ENCODE data around the gene DHDH. TPM values are rescaled to one million over a fixed set of nuclear protein-coding genes. Genes with fewer than 3 reads are reported as not detected.
A peak's percentile ranks its signal among the peaks of the same experiment; 100 is the strongest.
"Not testable (repeated sequence)": the region's sequence is repeated elsewhere in the genome, so short reads cannot be mapped to it uniquely, and the experiment has no call there.

Gene DHDH
- total RNA-seq, 1 donor from 2014 or later: 1.0 TPM

DNA sequence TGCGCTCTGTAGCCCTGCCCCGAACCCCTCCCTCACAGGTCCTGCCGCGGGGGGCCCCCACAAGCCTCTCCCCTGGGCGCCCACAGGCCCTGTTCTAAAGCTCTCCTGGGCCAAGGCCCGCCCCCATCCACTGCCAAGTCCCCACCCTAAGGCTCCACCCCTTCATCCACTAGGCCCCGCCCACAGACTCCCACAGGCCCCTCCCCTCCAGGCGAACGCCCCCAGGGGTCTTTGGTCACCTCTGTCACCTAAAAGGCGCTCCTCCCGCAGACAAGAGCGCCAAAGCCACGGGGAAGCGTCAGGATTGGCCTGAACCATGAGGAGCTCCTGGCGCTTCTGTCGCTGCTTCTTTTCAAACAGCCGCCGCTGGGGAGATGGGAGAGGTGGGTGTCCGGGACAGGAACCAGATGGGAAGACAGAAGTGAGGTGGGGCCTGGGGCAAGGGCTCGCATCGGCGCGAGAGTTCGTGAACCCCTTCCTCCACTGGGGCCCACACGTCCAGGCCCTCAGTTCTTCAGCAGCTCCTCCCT is 37.2 kb upstream of the DHDH start:
- H3K36me3 ChIP-seq (ENCODE audit: control insufficient read depth, insufficient read depth, low read length): no peaks in the 10 kb centered on the region
- no peak for DNase-seq (ENCODE audit: low read depth)
- H3K27me3 ChIP-seq (ENCODE audit: control insufficient read depth, insufficient read depth, low read length): peaks cover 17% of the 10 kb centered on the region
- H3K4me3 ChIP-seq (ENCODE audit: low read depth, low read length): peak overlapping the region; percentile 12
- TF ChIP-seq, protein P1, sequence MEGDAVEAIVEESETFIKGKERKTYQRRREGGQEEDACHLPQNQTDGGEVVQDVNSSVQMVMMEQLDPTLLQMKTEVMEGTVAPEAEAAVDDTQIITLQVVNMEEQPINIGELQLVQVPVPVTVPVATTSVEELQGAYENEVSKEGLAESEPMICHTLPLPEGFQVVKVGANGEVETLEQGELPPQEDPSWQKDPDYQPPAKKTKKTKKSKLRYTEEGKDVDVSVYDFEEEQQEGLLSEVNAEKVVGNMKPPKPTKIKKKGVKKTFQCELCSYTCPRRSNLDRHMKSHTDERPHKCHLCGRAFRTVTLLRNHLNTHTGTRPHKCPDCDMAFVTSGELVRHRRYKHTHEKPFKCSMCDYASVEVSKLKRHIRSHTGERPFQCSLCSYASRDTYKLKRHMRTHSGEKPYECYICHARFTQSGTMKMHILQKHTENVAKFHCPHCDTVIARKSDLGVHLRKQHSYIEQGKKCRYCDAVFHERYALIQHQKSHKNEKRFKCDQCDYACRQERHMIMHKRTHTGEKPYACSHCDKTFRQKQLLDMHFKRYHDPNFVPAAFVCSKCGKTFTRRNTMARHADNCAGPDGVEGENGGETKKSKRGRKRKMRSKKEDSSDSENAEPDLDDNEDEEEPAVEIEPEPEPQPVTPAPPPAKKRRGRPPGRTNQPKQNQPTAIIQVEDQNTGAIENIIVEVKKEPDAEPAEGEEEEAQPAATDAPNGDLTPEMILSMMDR (IDR thresholded peaks at IDR 0.05; ENCODE audit: insufficient read depth, low read length, poor library complexity, severe bottlenecking): no peak

DNA sequence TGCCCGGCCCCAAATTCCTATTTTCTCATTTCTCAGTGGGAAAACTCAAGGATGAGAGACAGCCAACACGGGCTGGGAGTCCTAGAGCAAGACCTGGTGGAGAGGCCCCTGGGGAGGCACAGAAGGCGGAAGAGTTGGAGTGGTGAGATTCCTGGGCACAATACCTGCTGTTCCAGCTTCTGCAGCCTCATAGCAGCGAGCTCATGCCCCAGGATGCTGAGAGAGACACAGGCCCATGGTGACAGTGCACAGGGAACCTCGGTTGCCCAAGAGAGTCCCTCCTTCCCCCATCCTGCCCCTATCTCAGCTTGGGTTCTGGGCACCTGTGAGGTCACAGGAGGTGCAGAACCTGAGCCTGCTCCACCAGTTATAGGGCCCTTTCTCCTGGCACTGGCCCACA is 36.3 kb upstream of the DHDH start:
- Histone ChIP-seq H3K4me3 (ENCODE audit: low read depth, low read length) (no peak overlapping the region), H3K27me3 (ENCODE audit: control insufficient read depth, insufficient read depth, low read length) (peaks cover 17% of the 10 kb centered on the region), H3K36me3 (ENCODE audit: control insufficient read depth, insufficient read depth, low read length) (no peaks in the 10 kb centered on the region)
- TF ChIP-seq, protein P1 (IDR thresholded peaks at IDR 0.05; ENCODE audit: insufficient read depth, low read length, poor library complexity, severe bottlenecking): no peak
- DNase-seq (ENCODE audit: low read depth): no peak

GRCh38 chr19:48899386-48899749 is 34.1 kb upstream of the DHDH start:
- not testable (repeated sequence) for DNase-seq (ENCODE audit: low read depth); H3K36me3 ChIP-seq (ENCODE audit: control insufficient read depth, insufficient read depth, low read length)
- H3K27me3 ChIP-seq (ENCODE audit: control insufficient read depth, insufficient read depth, low read length): peaks cover 17% of the 10 kb centered on the region
- H3K4me3 ChIP-seq (ENCODE audit: low read depth, low read length): peak overlapping the region; percentile 89

GRCh38 chr19:48899781-48900476 is 33.6 kb upstream of the DHDH start, which contains the start of gene NUCB1:
NUCB1 (plus strand) TSS chr19:48900312; CDS start chr19:48900797, 485 bp downstream.
- peak; percentile 92 for DNase-seq (ENCODE audit: low read depth)
- H3K4me3 ChIP-seq (ENCODE audit: low read depth, low read length): peak within 1 kb of the TSS; percentile 89
- H3K27me3 ChIP-seq (ENCODE audit: control insufficient read depth, insufficient read depth, low read length): peaks cover 13% of the 10 kb centered on the region
- H3K36me3 ChIP-seq (ENCODE audit: control insufficient read depth, insufficient read depth, low read length): no peaks in the 10 kb centered on the region
- TF ChIP-seq, protein P1 (IDR thresholded peaks at IDR 0.05; ENCODE audit: insufficient read depth, low read length, poor library complexity, severe bottlenecking): peak; percentile 30

GRCh38 chr19:48900477-48901406 is 32.8 kb upstream of the DHDH start:
- TF ChIP-seq, protein P1 (IDR thresholded peaks at IDR 0.05; ENCODE audit: insufficient read depth, low read length, poor library complexity, severe bottlenecking): no peak
- peak overlapping the region; percentile 89 for H3K4me3 ChIP-seq (ENCODE audit: low read depth, low read length)
- DNase-seq (ENCODE audit: low read depth): no peak
- peaks cover 6% of the 10 kb centered on the region for H3K27me3 ChIP-seq (ENCODE audit: control insufficient read depth, insufficient read depth, low read length)
- no peaks in the 10 kb centered on the region for H3K36me3 ChIP-seq (ENCODE audit: control insufficient read depth, insufficient read depth, low read length)

GRCh38 chr19:48902291-48902690 is 31.2 kb upstream of the DHDH start:
- H3K36me3 ChIP-seq (ENCODE audit: control insufficient read depth, insufficient read depth, low read length); DNase-seq (ENCODE audit: low read depth); H3K4me3 ChIP-seq (ENCODE audit: low read depth, low read length): not testable (repeated sequence)

GRCh38 chr19:48903788-48904187 is 29.7 kb upstream of the DHDH start:
- not testable (repeated sequence) for H3K27me3 ChIP-seq (ENCODE audit: control insufficient read depth, insufficient read depth, low read length); H3K4me3 ChIP-seq (ENCODE audit: low read depth, low read length); DNase-seq (ENCODE audit: low read depth); H3K36me3 ChIP-seq (ENCODE audit: control insufficient read depth, insufficient read depth, low read length)

More at GRCh38 chr19:48902291-48902690, 31.2 kb upstream of the DHDH start:
- not testable (repeated sequence) for H3K27me3 ChIP-seq (ENCODE audit: control insufficient read depth, insufficient read depth, low read length)

Data from kidney epithelial cell (primary cell).